ENCODE data around the gene FOXP1. TPM values are rescaled to one million over a fixed set of nuclear protein-coding genes. Genes with fewer than 3 reads are reported as not detected.

The FOXP1 gene
- total and polyA plus RNA-seq, 9 of the 15 experiments (the other 6 are each of a cell fraction or from before 2014, with no cell fraction given) = 7.7 to 34.5 (median 13.7) TPM

DNA sequence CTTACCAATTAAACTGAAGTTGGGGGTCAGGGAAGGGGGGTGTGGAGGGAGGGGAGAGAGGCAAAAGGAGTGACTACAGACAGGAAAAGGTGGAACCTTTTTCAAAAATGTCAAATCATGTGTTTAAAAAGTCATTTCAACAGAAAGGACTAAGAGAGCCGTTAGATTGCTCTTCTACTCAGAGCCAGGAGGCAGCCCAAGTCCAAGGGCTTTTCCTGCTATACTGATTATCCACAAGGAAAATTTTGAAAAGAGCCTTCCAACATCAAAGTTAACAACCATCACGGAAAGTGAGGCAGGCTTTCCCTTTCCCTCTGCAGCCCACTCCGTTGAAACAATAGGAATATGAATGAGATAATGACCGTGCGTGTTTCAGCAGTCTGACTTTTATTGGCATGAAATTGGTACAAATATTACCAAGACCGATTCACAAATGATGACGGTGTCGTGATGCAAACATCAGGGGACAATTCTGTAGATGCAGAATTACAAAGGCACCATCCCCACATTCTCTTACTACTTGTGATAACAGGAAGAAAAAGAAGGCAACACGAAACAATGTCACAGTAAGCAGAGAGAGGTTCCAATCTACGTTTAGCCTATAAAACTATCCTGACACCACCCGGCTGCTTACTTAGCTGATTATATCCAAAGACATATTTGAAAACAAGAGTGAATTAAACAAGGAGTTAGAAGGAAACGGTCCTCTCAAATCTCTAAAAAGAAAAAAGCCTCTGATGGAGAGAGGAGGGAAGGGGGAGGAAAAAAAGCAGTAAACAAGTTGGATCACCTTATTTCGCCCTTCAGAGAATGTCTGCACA, 453.7 kb downstream of the FOXP1 start (continued):
- TF ChIP-seq ATF7 (IDR thresholded peaks at IDR 0.05) = no peak
- 0 out of 2 replicates have a peak, but pooled peaks have one; percentile 48 for TF ChIP-seq MTA1 (IDR thresholded peaks at IDR 0.05; ENCODE audit: borderline replicate concordance)
- TF ChIP-seq CAMTA2 (CRISPR knock-in tag; conservative IDR thresholded peaks at IDR 0.05) = no peak
- TF ChIP-seq ATF1 (CRISPR knock-in tag; IDR thresholded peaks at IDR 0.05) = no peak
- peak; percentile 84 for TF ChIP-seq ATF1 (tag; IDR thresholded peaks at IDR 0.05)
- no peak for TF ChIP-seq RBFOX2 (IDR thresholded peaks at IDR 0.05; ENCODE audit: low read depth, low read length)
- TF ChIP-seq NBN (IDR thresholded peaks at IDR 0.05; ENCODE audit: low read depth) = no peak
- TF ChIP-seq ZNF347 (CRISPR knock-in tag; IDR thresholded peaks at IDR 0.05; ENCODE audit: low read depth) = no peak
- no peak for TF ChIP-seq SNRNP70 (optimal IDR thresholded peaks at IDR 0.05; ENCODE audit: low read depth, low read length)
- TF ChIP-seq ZNF146 (CRISPR knock-in tag; IDR thresholded peaks at IDR 0.05; ENCODE audit: unreplicated experiment) = peak; percentile 6
- no peak for TF ChIP-seq ZSCAN32 (CRISPR knock-in tag; IDR thresholded peaks at IDR 0.05)
- no peak for TF ChIP-seq MAX (CRISPR knock-in tag; IDR thresholded peaks at IDR 0.05)
- no peak for TF ChIP-seq MITF (IDR thresholded peaks at IDR 0.05)
- no peak for TF ChIP-seq SREBF1 (IDR thresholded peaks at IDR 0.05; ENCODE audit: borderline replicate concordance, low read depth, low read length)
- TF ChIP-seq SAFB2 (IDR thresholded peaks at IDR 0.05; ENCODE audit: borderline replicate concordance, low read depth, low read length, severe bottlenecking) = no peak
- TF ChIP-seq TBP (optimal IDR thresholded peaks at IDR 0.05; ENCODE audit: low read depth, low read length) = peak; percentile 26
- no peak for TF ChIP-seq LARP7 (IDR thresholded peaks at IDR 0.05)
- peak; percentile 87 for TF ChIP-seq CREB1 (IDR thresholded peaks at IDR 0.05)
- TF ChIP-seq CREB1 (CRISPR knock-in tag; IDR thresholded peaks at IDR 0.05) = no peak
- TF ChIP-seq ELF2 (CRISPR knock-in tag; IDR thresholded peaks at IDR 0.05) = no peak
- TF ChIP-seq, protein P1, sequence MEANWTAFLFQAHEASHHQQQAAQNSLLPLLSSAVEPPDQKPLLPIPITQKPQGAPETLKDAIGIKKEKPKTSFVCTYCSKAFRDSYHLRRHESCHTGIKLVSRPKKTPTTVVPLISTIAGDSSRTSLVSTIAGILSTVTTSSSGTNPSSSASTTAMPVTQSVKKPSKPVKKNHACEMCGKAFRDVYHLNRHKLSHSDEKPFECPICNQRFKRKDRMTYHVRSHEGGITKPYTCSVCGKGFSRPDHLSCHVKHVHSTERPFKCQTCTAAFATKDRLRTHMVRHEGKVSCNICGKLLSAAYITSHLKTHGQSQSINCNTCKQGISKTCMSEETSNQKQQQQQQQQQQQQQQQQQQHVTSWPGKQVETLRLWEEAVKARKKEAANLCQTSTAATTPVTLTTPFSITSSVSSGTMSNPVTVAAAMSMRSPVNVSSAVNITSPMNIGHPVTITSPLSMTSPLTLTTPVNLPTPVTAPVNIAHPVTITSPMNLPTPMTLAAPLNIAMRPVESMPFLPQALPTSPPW (CRISPR knock-in tag; IDR thresholded peaks at IDR 0.05) = peak; percentile 50
- no peak for TF ChIP-seq RFX5 (IDR thresholded peaks at IDR 0.05; ENCODE audit: low read depth, low read length)
- TF ChIP-seq EP400 (IDR thresholded peaks at IDR 0.05) = peak; percentile 33; the same call in 1 of the 2 replicates
- no peak for TF ChIP-seq ESRRB (CRISPR knock-in tag; IDR thresholded peaks at IDR 0.05; ENCODE audit: borderline replicate concordance)
- no peak for TF ChIP-seq PRPF4 (IDR thresholded peaks at IDR 0.05; ENCODE audit: insufficient read depth, low read depth, low read length, poor library complexity, severe bottlenecking)
- no peak for TF ChIP-seq ZFX (CRISPR knock-in tag; IDR thresholded peaks at IDR 0.05)
- TF ChIP-seq SRSF3 (IDR thresholded peaks at IDR 0.05; ENCODE audit: insufficient read depth, low read length) = no peak
- no peak for TF ChIP-seq MAFF (IDR thresholded peaks at IDR 0.05; ENCODE audit: low read length)
